Loucy (cell line): Measurements from ENCODE around the gene AURKAIP1.

ENCODE experiments used
- H2AFZ ChIP-seq: fragments of 200-600 bp; sonication (generic); 2 replicates; pipeline ENCODE4 v1.6.0; 2016; ENCODE audit warnings: antibody characterized with exemption, mild to moderate bottlenecking, low read length, moderate library complexity
- H3F3A ChIP-seq: fragments of 200-600 bp; 2 replicates; pipeline ENCODE4 v1.6.0; 2016; ENCODE audit warnings: antibody characterized with exemption, low read depth, mild to moderate bottlenecking
- H3K27me3 ChIP-seq: fragments of 200-600 bp; sonication (generic); 2 replicates; pipeline ENCODE4 v1.6.1; 2014; ENCODE audit warnings: low read length, mild to moderate bottlenecking; ENCODE audit not compliant: insufficient read depth, poor library complexity, severe bottlenecking
- H3K36me3 ChIP-seq: fragments of 200-600 bp; sonication (generic); 2 replicates; pipeline ENCODE4 v1.6.1; 2016; ENCODE audit warnings: low read length; ENCODE audit not compliant: insufficient read depth
- H3K4me1 ChIP-seq: fragments of 200-600 bp; sonication (generic); 2 replicates; pipeline ENCODE4 v1.5.1; 2014; ENCODE audit warnings: low read length, mild to moderate bottlenecking; ENCODE audit not compliant: insufficient read depth, poor library complexity, severe bottlenecking
- H3K4me2 ChIP-seq: fragments of 200-600 bp; sonication (generic); 2 replicates; pipeline ENCODE4 v1.6.0; 2014; ENCODE audit warnings: antibody characterized with exemption, low read length, low read depth, mild to moderate bottlenecking; ENCODE audit not compliant: poor library complexity, severe bottlenecking
- H3K4me3 ChIP-seq: fragments of 200-600 bp; sonication (generic); 2 replicates; pipeline ENCODE4 v1.5.1; 2014; ENCODE audit warnings: low read length, mild to moderate bottlenecking, mixed read lengths; ENCODE audit not compliant: poor library complexity, severe bottlenecking
- H3K79me2 ChIP-seq: fragments of 200-600 bp; sonication (generic); 2 replicates; pipeline ENCODE4 v1.6.1; 2014; ENCODE audit warnings: low read length; ENCODE audit not compliant: insufficient read depth
- H3K9ac ChIP-seq: fragments of 200-600 bp; sonication (generic); 2 replicates; pipeline ENCODE4 v1.6.0; 2014; ENCODE audit warnings: mild to moderate bottlenecking, low read depth, low read length, moderate library complexity; ENCODE audit not compliant: poor library complexity, severe bottlenecking
- H3K9me2 ChIP-seq: fragments of 200-600 bp; sonication (generic); replicated peaks from 2 replicates; pipeline ENCODE4 v1.6.1; 2016; ENCODE audit warnings: low read depth, low read length, mixed read lengths
- H3K9me3 ChIP-seq: fragments of 200-600 bp; sonication (generic); 2 replicates; pipeline ENCODE4 v1.6.1; 2014; ENCODE audit warnings: mild to moderate bottlenecking, antibody characterized with exemption, low read length, low read depth; ENCODE audit not compliant: insufficient read depth
- H4K20me1 ChIP-seq: fragments of 200-600 bp; sonication (generic); 2 replicates; pipeline ENCODE4 v1.6.0; 2014; ENCODE audit warnings: antibody characterized with exemption, low read length, mild to moderate bottlenecking; ENCODE audit not compliant: insufficient read depth, poor library complexity, severe bottlenecking
- EZH2phosphoT487 ChIP-seq: fragments of 200-600 bp; IDR thresholded peaks from 2 replicates; pipeline ENCODE4 v1.6.1; 2018; ENCODE audit warnings: antibody characterized with exemption, mild to moderate bottlenecking, moderate library complexity, borderline replicate concordance
- TF ChIP-seq, protein P1 (sequence below): fragments of 200-600 bp; sonication (generic); conservative IDR thresholded peaks from 2 replicates; pipeline ENCODE4 v1.5.1; 2014; ENCODE audit warnings: mild to moderate bottlenecking, antibody characterized with exemption, low read length

AURKAIP1 gene

DNA sequence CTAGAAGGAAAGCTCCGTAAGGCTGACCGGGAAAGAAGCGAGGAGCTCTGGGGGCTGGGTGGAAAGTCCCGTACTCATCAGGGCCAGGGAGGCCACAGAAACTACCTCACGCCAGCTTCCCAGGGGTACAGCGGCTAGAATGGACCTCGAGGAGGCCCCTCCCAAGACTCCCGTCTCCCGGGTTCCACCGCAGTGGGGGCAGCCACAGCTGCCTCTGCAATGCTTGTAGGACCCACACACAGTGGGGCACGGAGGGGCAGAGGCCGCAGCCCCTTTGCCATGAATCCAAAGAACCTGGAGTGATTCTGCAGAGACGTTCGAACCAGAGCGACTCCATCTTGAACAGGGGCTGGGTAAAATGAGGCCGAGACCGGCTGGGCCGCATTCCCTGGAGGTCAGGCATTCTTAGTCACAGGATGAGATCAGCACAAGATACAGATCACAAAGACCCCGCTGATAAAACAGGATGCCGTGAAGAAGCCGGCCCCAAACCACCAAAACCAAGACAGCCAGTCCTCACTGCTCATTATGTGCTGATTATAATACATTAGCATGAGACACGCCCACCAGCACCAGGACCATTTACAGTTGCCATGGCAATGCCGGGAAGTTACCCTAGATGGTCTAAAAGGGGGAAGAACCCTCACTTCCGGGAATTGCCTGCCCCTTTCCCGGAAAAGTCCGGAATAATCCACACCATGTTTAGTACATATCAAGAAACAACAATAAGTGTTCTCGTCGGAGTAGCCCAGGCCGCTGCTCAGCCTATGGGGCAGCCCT lies 47.6 kb upstream of the AURKAIP1 start:
- Histone ChIP-seq H3K4me1 (peaks cover 11% of the 10 kb centered on the region), H3K4me3 (no peak overlapping the region), H3K36me3 (no peaks in the 10 kb centered on the region), H3K4me2 (no peak overlapping the region), H4K20me1 (no peaks in the 10 kb centered on the region), H3K27me3 (no peaks in the 10 kb centered on the region), H3F3A (no peaks in the 10 kb centered on the region), H3K79me2 (no peaks in the 10 kb centered on the region), H2AFZ (no peak overlapping the region), H3K9me2 (no peaks in the 10 kb centered on the region), H3K9ac (no peak overlapping the region), H3K9me3 (no peaks in the 10 kb centered on the region)
- no peak for TF ChIP-seq EZH2phosphoT487
- TF ChIP-seq, protein P1, sequence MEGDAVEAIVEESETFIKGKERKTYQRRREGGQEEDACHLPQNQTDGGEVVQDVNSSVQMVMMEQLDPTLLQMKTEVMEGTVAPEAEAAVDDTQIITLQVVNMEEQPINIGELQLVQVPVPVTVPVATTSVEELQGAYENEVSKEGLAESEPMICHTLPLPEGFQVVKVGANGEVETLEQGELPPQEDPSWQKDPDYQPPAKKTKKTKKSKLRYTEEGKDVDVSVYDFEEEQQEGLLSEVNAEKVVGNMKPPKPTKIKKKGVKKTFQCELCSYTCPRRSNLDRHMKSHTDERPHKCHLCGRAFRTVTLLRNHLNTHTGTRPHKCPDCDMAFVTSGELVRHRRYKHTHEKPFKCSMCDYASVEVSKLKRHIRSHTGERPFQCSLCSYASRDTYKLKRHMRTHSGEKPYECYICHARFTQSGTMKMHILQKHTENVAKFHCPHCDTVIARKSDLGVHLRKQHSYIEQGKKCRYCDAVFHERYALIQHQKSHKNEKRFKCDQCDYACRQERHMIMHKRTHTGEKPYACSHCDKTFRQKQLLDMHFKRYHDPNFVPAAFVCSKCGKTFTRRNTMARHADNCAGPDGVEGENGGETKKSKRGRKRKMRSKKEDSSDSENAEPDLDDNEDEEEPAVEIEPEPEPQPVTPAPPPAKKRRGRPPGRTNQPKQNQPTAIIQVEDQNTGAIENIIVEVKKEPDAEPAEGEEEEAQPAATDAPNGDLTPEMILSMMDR, result no peak

DNA sequence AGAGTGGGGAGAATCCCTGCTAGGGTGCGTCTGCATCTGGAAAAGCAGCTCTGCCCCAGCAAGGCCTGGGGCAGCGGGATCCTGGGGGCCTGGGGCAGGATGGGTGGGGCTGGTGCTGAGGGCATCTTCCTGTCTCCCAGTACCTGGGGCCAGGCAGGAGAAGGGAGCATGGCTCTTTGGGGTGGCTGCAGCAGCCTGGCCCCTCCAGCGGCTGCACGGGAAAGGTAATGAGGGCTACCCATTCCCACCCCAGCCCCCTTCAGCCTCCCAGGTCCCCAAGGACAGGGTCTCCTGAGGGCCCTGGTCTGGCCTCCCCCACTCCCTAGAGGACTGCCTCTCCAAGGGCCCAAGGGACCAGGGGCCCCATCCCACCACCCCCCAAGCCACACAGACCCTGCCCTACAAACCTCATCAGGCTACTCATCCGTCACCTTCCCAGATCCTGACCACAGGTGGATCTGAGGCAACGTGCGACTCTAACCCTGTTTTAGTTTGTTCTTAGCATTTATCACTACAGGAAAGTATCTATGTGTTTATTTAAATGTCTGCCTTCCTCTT lies 47.0 kb upstream of the AURKAIP1 start:
- Histone ChIP-seq H3K9me3 (no peaks in the 10 kb centered on the region), H3K27me3 (no peaks in the 10 kb centered on the region), H3K4me2 (no peak overlapping the region), H3F3A (no peaks in the 10 kb centered on the region), H3K4me3 (no peak overlapping the region), H3K4me1 (peaks cover 11% of the 10 kb centered on the region), H3K9me2 (no peaks in the 10 kb centered on the region), H4K20me1 (no peaks in the 10 kb centered on the region), H3K9ac (no peak overlapping the region), H3K79me2 (no peaks in the 10 kb centered on the region), H3K36me3 (no peaks in the 10 kb centered on the region), H2AFZ (no peak overlapping the region)
- TF ChIP-seq EZH2phosphoT487, result no peak
- TF ChIP-seq, protein P1, result no peak

DNA sequence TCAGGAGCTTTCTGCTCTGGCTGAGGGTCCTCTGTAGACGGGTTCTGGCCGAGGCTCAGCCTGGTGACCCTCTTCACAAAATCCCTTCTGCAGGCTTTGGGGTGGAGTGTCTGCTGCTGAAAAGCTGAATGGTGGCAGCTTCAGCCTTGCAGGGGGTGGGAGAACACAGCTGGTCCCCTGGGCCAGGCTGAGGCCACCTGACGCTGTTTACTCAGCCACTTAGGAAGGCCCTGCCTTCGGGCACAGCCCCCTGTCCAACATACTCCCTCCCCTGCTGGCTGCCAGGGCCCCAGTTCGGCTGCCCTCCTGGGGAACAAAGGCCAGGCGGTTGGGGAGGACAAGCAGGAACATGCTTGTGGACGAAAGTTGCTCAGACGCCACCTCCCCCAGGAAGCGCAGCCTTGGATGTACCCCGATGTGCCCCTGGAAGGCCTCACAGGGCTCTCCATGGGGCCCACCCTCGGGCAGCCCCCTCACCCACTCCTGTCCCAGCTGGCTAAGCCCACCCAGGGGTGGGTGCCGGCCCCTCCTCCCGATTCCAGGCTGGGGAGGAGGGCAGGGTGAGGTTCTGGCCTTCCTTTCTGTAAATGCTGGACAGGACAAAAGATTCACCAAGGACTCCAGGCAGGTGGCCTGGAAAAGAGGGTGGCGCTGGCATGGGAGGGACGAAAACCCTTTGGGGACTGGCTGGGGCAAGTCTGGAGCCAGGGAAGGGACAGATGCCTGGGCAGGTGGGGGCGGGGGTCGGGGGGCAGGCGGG lies 46.3 kb upstream of the AURKAIP1 start, which contains the start of gene ANKRD65:
TSS of gene ANKRD65 (minus strand) at position 130 of the 760 bp plus-strand sequence. CDS start 271 bp downstream, outside the sequence.
- Histone ChIP-seq H2AFZ (no peak within 1 kb of the TSS), H3K4me1 (peaks cover 11% of the 10 kb centered on the region), H4K20me1 (no peaks in the 10 kb centered on the region), H3K36me3 (no peaks in the 10 kb centered on the region), H3F3A (no peaks in the 10 kb centered on the region), H3K79me2 (no peaks in the 10 kb centered on the region), H3K27me3 (no peaks in the 10 kb centered on the region), H3K9me2 (no peaks in the 10 kb centered on the region), H3K9ac (peak within 1 kb of the TSS; percentile 52), H3K4me3 (no peak within 1 kb of the TSS), H3K4me2 (no peak within 1 kb of the TSS), H3K9me3 (no peaks in the 10 kb centered on the region)
- TF ChIP-seq, protein P1, result no peak
- no peak for TF ChIP-seq EZH2phosphoT487
